ENCODE data around the gene GKN2.
"Not testable (repeated sequence)": the region's sequence is repeated elsewhere in the genome, so short reads cannot be mapped to it uniquely, and the experiment has no call there.

GRCh38 chr2:68955432-68955831 is 2.7 kb upstream of the GKN2 start:
- not testable (repeated sequence) for TF ChIP-seq CTCF, POLR2A (IDR thresholded peaks at IDR 0.05)
